HepG2 (cell line): ENCODE measurements around the gene BCL2L1. TPM values are rescaled to one million over a fixed set of nuclear protein-coding genes. Genes with fewer than 3 reads are reported as not detected.
A peak's percentile ranks its signal among the peaks of the same experiment; 100 is the strongest.

Experiments
- CCDC6 ChIP-seq: sonication (generic); formaldehyde crosslinking; IDR thresholded peaks from 2 replicates; pipeline ENCODE4 v1.8.1; 2022; ENCODE audit warnings: mild to moderate bottlenecking, missing genetic modification reagents, moderate library complexity
- KLF16 ChIP-seq, 2 experiments: sonication (generic) in 1 of 2; formaldehyde crosslinking in 1 of 2; IDR thresholded peaks; 2 replicates each; pipeline versions ENCODE4 v1.6.1 to v1.8.0; 2016 to 2023; ENCODE audit warnings: missing genetic modification reagents in 2 of 2, missing compliant biosample characterization in 1 of 2
- MED8 ChIP-seq: sonication (generic); formaldehyde crosslinking; IDR thresholded peaks from 2 replicates; pipeline ENCODE4 v1.8.1; 2023; ENCODE audit warnings: mild to moderate bottlenecking, missing genetic modification reagents; ENCODE audit not compliant: insufficient replicate concordance
- NFIC ChIP-seq: IDR thresholded peaks from 2 replicates; pipeline ENCODE4 v1.6.1; 2012; ENCODE audit warnings: mild to moderate bottlenecking, low read length, inconsistent platforms
- PCBP2 ChIP-seq: fragments of 200-400 bp; formaldehyde crosslinking; optimal IDR thresholded peaks from 2 replicates; pipeline ENCODE3; 2018; ENCODE audit warnings: low read length, low read depth; ENCODE audit not compliant: poor library complexity, severe bottlenecking
- RAD51 ChIP-seq: fragments of 450-650 bp; IDR thresholded peaks from 2 replicates; pipeline ENCODE4 v1.6.1; 2016; ENCODE audit warnings: borderline replicate concordance
- ZNF160 ChIP-seq: sonication (generic); formaldehyde crosslinking; IDR thresholded peaks from 2 replicates; pipeline ENCODE4 v1.8.0; 2022; ENCODE audit warnings: mild to moderate bottlenecking, inconsistent platforms, missing genetic modification reagents
- ZNF501 ChIP-seq: sonication (generic); formaldehyde crosslinking; IDR thresholded peaks from 2 replicates; pipeline ENCODE4 v1.5.1; 2020; ENCODE audit warnings: mild to moderate bottlenecking, moderate library complexity, missing genetic modification reagents
- polyA plus RNA-seq, 8 experiments: library from polyadenylated mRNA; depleted of rRNA in 3 of 8; stranded (reverse) in 7 of 8; unstranded in 1 of 8; fragments of >200 nt; fragmentation: Illumina TruSeq in 4 of 8; extraction: Trizol in 4 of 8; gene quantifications; 2 replicates each; pipeline versions ENCODE4 v1.2.1 to v1.2.3, GENCODE V29; 2011 to 2016; ENCODE audit warnings: low read depth in 4 of 8, missing spikeins in 1 of 8, mixed read lengths in 1 of 8; ENCODE audit not compliant: insufficient read depth in 1 of 8
- total RNA-seq, 5 experiments: library from RNA; depleted of rRNA; stranded (reverse); fragments of >200 nt; fragmentation: Illumina TruSeq; extraction: Trizol; gene quantifications; 2 replicates each; pipeline ENCODE4 v1.2.3, GENCODE V29; 2016; ENCODE audit warnings: low read depth in 1 of 5
- TF ChIP-seq, protein P1 (sequence below): sonication (generic); formaldehyde crosslinking; IDR thresholded peaks from 2 replicates; pipeline ENCODE4 v1.5.0; 2020; ENCODE audit warnings: missing genetic modification reagents
- TF ChIP-seq, protein P2 (sequence below): sonication (generic); formaldehyde crosslinking; IDR thresholded peaks from 2 replicates; pipeline ENCODE4 v1.5.0; 2020; ENCODE audit warnings: missing genetic modification reagents
- TF ChIP-seq, protein P3 (sequence below): sonication (generic); formaldehyde crosslinking; IDR thresholded peaks from 2 replicates; pipeline ENCODE4 v1.8.1; 2022; ENCODE audit warnings: mild to moderate bottlenecking, missing genetic modification reagents
- TF ChIP-seq, protein P4 (sequence below), 2 experiments: sonication (generic) in 1 of 2; formaldehyde crosslinking in 1 of 2; IDR thresholded peaks; 2 replicates each; pipeline versions ENCODE4 v1.6.1 to v1.9.0; 2014 to 2022; ENCODE audit warnings: antibody characterized with exemption in 1 of 2, borderline replicate concordance in 1 of 2, inconsistent platforms in 1 of 2, low read depth in 1 of 2, missing genetic modification reagents in 1 of 2
- TF ChIP-seq, protein P5 (sequence below): sonication (generic); formaldehyde crosslinking; IDR thresholded peaks from 2 replicates; pipeline ENCODE4 v1.4.0; 2020; ENCODE audit warnings: missing genetic modification reagents, low read depth, mild to moderate bottlenecking, borderline replicate concordance

BCL2L1 gene
- total and polyA plus RNA-seq, 2 of the 13 experiments (the other 11 are each of a cell fraction or from before 2014, with no cell fraction given) = 164 to 258 TPM

DNA sequence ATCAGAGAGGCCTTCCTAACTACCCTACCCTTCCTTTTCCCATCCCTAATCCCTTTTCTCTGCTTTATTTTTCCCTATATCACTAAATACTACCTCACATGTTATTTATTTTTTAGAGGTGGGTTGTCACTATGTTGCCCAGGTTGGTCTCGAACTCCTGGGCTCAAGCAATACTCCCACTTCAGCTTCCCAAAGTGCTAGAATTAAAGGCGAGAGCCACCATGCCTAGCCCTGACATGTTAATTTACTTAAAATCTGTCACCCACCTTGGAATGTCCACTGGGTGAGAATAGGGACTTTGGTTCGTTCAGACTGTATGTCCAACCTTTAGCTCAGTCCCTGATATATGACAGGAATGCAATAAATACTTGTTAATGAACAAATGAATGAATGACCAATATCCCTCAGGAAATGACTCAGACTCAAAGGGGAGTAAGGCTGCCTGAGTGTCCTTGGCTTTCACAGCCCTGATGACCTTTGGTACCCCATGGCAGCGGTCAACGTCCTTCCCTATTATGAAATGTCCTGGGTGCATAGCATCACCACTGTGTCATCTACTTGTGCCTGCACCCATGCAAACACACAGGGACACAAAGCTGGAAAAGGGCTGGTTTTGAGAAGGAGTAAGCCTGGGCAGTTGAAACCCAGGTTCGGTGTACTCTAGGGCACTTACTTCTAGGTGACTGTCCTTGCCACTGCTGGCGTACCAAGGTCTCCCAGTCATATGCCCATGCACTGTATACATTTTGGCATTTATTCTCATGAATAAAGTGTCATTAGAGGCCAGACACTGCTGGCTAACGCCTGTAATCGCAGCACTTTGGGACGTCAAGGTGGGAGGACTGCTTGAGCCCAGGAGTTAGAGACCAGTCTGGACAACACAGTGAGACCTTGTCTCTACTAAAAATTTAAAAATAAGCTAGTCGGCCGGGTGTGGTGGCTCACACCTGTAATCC, 26.5 kb downstream of the BCL2L1 start (continued):
- TF ChIP-seq, protein P1, sequence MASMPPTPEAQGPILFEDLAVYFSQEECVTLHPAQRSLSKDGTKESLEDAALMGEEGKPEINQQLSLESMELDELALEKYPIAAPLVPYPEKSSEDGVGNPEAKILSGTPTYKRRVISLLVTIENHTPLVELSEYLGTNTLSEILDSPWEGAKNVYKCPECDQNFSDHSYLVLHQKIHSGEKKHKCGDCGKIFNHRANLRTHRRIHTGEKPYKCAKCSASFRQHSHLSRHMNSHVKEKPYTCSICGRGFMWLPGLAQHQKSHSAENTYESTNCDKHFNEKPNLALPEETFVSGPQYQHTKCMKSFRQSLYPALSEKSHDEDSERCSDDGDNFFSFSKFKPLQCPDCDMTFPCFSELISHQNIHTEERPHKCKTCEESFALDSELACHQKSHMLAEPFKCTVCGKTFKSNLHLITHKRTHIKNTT (CRISPR knock-in tag) = no peak
- peak; percentile 96 for TF ChIP-seq ZNF501
- peak; percentile 99 for TF ChIP-seq MED8
- TF ChIP-seq, protein P2, sequence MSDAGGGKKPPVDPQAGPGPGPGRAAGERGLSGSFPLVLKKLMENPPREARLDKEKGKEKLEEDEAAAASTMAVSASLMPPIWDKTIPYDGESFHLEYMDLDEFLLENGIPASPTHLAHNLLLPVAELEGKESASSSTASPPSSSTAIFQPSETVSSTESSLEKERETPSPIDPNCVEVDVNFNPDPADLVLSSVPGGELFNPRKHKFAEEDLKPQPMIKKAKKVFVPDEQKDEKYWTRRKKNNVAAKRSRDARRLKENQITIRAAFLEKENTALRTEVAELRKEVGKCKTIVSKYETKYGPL (CRISPR knock-in tag) = no peak
- TF ChIP-seq KLF16 (CRISPR knock-in tag; IDR thresholded peaks at IDR 0.05) = peak in 1 of 2 experiments; percentile 99; a peak in 2 of 4 replicates
- peak; percentile 97 for TF ChIP-seq NFIC
- 0 out of 2 replicates have a peak, but pooled peaks have one; percentile 27 for TF ChIP-seq CCDC6 (CRISPR knock-in tag)
- no peak for TF ChIP-seq RAD51
- peak; percentile 81; the same call in 1 of the 2 replicates for TF ChIP-seq ZNF160
- TF ChIP-seq, protein P3, sequence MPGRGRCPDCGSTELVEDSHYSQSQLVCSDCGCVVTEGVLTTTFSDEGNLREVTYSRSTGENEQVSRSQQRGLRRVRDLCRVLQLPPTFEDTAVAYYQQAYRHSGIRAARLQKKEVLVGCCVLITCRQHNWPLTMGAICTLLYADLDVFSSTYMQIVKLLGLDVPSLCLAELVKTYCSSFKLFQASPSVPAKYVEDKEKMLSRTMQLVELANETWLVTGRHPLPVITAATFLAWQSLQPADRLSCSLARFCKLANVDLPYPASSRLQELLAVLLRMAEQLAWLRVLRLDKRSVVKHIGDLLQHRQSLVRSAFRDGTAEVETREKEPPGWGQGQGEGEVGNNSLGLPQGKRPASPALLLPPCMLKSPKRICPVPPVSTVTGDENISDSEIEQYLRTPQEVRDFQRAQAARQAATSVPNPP (CRISPR knock-in tag) = peak; percentile 71; the same call in 1 of the 2 replicates
- TF ChIP-seq, protein P4, sequence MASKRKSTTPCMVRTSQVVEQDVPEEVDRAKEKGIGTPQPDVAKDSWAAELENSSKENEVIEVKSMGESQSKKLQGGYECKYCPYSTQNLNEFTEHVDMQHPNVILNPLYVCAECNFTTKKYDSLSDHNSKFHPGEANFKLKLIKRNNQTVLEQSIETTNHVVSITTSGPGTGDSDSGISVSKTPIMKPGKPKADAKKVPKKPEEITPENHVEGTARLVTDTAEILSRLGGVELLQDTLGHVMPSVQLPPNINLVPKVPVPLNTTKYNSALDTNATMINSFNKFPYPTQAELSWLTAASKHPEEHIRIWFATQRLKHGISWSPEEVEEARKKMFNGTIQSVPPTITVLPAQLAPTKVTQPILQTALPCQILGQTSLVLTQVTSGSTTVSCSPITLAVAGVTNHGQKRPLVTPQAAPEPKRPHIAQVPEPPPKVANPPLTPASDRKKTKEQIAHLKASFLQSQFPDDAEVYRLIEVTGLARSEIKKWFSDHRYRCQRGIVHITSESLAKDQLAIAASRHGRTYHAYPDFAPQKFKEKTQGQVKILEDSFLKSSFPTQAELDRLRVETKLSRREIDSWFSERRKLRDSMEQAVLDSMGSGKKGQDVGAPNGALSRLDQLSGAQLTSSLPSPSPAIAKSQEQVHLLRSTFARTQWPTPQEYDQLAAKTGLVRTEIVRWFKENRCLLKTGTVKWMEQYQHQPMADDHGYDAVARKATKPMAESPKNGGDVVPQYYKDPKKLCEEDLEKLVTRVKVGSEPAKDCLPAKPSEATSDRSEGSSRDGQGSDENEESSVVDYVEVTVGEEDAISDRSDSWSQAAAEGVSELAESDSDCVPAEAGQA (IDR thresholded peaks at IDR 0.05; ENCODE audit: low read depth) = peak; percentile 91
- TF ChIP-seq, protein P4 (CRISPR knock-in tag; IDR thresholded peaks at IDR 0.05; ENCODE audit: borderline replicate concordance) = no peak
- peak; percentile 95 for TF ChIP-seq PCBP2
- TF ChIP-seq, protein P5, sequence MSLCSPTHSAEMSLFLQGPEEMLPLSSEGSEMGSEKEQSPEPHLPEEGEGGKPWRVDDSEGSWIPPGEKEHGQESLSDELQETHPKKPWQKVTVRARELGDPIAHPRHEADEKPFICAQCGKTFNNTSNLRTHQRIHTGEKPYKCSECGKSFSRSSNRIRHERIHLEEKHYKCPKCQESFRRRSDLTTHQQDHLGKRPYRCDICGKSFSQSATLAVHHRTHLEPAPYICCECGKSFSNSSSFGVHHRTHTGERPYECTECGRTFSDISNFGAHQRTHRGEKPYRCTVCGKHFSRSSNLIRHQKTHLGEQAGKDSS (CRISPR knock-in tag) = peak; percentile 99
